Astrocyte of the spinal cord (primary cell): ENCODE results near the gene WFDC12.
A peak's percentile ranks its signal among the peaks of the same experiment; 100 is the strongest.

Source experiments
- DNase-seq: peaks from one replicate; pipeline ENCODE4 v3.0.0; 2011; ENCODE audit warnings: low read depth, low spot score
- H3K4me3 ChIP-seq: 2 replicates; pipeline ENCODE4 v1.5.1; 2011; ENCODE audit warnings: low read depth, mild to moderate bottlenecking, low read length, moderate library complexity
- CTCF ChIP-seq: IDR thresholded peaks from 2 replicates; pipeline ENCODE4 v1.5.1; 2012; ENCODE audit warnings: low read depth, mild to moderate bottlenecking, low read length, inconsistent platforms
- in situ Hi-C: cut with HindIII; loops from 2 replicates; pipeline ENCODE4 v1.10.0; 2017; ENCODE audit warnings: low sequenced_read_pairs

WFDC12 gene

DNA sequence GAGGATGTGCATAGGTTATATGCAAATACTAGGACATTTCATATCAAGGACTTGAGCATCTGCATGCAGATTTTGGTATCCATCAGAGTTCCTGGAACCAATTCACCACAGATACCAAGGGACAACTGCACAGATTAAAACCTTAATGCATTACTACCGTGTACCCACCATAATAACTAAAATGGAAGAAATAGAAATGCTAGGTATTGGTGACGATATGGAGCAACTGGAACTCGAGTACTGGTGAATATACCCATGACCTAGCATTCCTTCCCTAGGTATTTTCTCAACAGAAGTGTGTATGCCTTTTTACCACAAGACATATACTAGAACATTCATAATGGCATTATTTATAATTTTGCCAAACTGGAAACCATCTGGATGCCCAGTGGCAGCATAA lies 41.8 kb downstream of the WFDC12 start:
- DNase-seq: no peak
- H3K4me3 ChIP-seq: no peak overlapping the region
- in situ Hi-C loops: no loop called here
- TF ChIP-seq CTCF: no peak

- TF ChIP-seq CTCF: peak; percentile 58
- DNase-seq: no peak
- H3K4me3 ChIP-seq: no peak overlapping the region
- in situ Hi-C loops: no loop called here
These were observed 43.2 kb downstream of the WFDC12 start for GRCh38 chr20:45080867-45081624.

- TF ChIP-seq CTCF: no peak
- no peak for DNase-seq
- in situ Hi-C loops: no loop called here
- H3K4me3 ChIP-seq: no peak overlapping the region
These were observed 46.7 kb downstream of the WFDC12 start for GRCh38 chr20:45077559-45077958.
